RWPE2 (cell line): Measurements from ENCODE around the gene CAMK1G.

Experiments used
- ATAC-seq: fragments of 200-7000 bp; cut with Tn5 transposase; 3 replicates; pipeline ENCODE4 v1.9.1; 2021; ENCODE audit warnings: low read depth
- DNase-seq: peaks from one replicate; pipeline ENCODE4 v3.0.0-alpha.2; 2020; ENCODE audit warnings: low spot score
- H3K27ac ChIP-seq: fragments of 450-650 bp; 2 replicates; pipeline ENCODE4 v1.5.1; 2017; ENCODE audit warnings: mild to moderate bottlenecking; ENCODE audit not compliant: poor library complexity, severe bottlenecking
- H3K27me3 ChIP-seq: fragments of 250-450 bp; sonication (Bioruptor Pico); 2 replicates; pipeline ENCODE4 v1.5.1; 2021; ENCODE audit warnings: mild to moderate bottlenecking, moderate library complexity; ENCODE audit not compliant: insufficient read depth, poor library complexity, severe bottlenecking
- H3K36me3 ChIP-seq: fragments of 250-450 bp; sonication (Bioruptor Pico); 2 replicates; pipeline ENCODE4 v1.5.1; 2020; ENCODE audit warnings: low read depth, mild to moderate bottlenecking, moderate library complexity
- H3K4me1 ChIP-seq: fragments of 250-450 bp; sonication (Bioruptor Pico); 2 replicates; pipeline ENCODE4 v1.5.1; 2021; ENCODE audit warnings: mild to moderate bottlenecking, moderate library complexity; ENCODE audit not compliant: insufficient read depth, poor library complexity, severe bottlenecking
- H3K4me3 ChIP-seq: fragments of 250-450 bp; sonication (Bioruptor Pico); 2 replicates; pipeline ENCODE4 v1.5.1; 2021; ENCODE audit warnings: mild to moderate bottlenecking, moderate library complexity; ENCODE audit not compliant: severe bottlenecking
- H3K9me3 ChIP-seq: fragments of 250-450 bp; sonication (Bioruptor Pico); 2 replicates; pipeline ENCODE4 v1.5.1; 2021; ENCODE audit warnings: mild to moderate bottlenecking, moderate library complexity; ENCODE audit not compliant: severe bottlenecking
- TF ChIP-seq, protein P1 (sequence below): fragments of 450-650 bp; IDR thresholded peaks from one replicate; pipeline ENCODE4 v1.5.1; 2017; ENCODE audit warnings: mild to moderate bottlenecking, moderate library complexity; ENCODE audit not compliant: poor library complexity, severe bottlenecking

Gene CAMK1G

DNA sequence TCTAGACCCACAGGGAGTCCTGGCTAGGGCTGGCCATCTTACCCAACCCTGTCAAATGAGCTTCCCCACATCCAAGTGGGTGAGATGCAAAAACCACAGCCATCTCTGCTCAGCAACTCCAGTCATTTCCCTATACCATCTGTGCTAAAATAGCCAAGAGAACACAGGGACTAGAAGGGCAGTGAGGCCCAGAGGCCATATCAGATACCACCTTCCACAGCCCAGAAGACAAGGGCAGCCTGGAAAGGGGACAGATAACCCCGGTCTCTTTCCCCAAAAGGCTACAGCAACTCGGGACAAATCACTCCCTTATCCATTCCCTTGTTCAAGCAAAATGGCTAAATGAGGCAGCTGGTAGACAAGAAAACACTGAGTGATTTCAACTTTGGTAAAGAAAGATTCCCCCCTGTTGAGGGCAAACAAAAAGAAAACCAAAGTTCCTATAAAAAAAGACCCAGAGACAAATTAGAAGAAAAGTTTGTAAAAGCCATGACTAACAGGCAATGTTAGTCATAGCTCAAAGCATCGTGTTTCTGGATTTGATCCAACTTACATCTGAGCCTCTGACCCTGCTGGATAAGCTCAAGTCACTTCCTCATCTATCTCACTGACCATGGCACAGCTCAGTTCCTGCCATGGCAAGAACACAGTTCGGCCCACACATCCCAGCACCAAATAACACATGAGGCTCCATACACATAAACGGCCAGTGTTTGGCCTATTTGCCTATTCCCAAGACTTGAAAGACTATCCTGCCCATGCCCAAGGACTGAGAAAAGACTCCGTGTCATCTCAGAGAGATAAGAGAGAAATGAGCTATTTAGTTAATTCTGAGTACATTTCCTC, 65.6 kb downstream of the CAMK1G start:
- Histone ChIP-seq H3K36me3 (peaks cover 68% of the 10 kb centered on the region), H3K4me1 (peaks cover 44% of the 10 kb centered on the region), H3K27ac (peak overlapping the region; percentile 94), H3K9me3 (no peaks in the 10 kb centered on the region), H3K4me3 (peak overlapping the region; percentile 58), H3K27me3 (no peaks in the 10 kb centered on the region)
- TF ChIP-seq, protein P1, sequence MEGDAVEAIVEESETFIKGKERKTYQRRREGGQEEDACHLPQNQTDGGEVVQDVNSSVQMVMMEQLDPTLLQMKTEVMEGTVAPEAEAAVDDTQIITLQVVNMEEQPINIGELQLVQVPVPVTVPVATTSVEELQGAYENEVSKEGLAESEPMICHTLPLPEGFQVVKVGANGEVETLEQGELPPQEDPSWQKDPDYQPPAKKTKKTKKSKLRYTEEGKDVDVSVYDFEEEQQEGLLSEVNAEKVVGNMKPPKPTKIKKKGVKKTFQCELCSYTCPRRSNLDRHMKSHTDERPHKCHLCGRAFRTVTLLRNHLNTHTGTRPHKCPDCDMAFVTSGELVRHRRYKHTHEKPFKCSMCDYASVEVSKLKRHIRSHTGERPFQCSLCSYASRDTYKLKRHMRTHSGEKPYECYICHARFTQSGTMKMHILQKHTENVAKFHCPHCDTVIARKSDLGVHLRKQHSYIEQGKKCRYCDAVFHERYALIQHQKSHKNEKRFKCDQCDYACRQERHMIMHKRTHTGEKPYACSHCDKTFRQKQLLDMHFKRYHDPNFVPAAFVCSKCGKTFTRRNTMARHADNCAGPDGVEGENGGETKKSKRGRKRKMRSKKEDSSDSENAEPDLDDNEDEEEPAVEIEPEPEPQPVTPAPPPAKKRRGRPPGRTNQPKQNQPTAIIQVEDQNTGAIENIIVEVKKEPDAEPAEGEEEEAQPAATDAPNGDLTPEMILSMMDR: no peak
- ATAC-seq: peak; percentile 36
- no peak for DNase-seq

DNA sequence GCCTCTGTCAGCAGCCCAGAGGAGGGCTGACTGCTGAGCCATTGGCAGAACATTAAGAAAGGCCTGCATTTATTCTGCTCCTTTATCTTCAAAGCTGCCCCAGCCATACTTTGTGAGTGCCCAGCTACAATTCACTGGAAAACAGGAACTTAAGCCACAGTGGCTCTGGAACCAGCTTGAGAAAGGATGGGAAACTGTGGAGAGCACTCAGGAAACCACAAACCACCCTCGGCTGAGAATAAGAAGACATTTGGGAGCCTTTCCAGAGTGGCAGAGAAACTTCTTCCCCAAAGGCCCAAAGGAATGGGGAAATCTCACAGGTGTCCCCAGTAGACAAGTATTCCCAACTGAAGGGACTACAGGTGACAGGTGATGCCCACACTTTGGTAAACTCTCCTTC, 66.9 kb downstream of the CAMK1G start:
- Histone ChIP-seq H3K27me3 (no peaks in the 10 kb centered on the region), H3K9me3 (no peaks in the 10 kb centered on the region), H3K4me3 (peak overlapping the region; percentile 58), H3K4me1 (peaks cover 48% of the 10 kb centered on the region), H3K27ac (peak overlapping the region; percentile 94), H3K36me3 (peaks cover 55% of the 10 kb centered on the region)
- ATAC-seq (no peak), DNase-seq (no peak)
- TF ChIP-seq, protein P1: no peak

DNA sequence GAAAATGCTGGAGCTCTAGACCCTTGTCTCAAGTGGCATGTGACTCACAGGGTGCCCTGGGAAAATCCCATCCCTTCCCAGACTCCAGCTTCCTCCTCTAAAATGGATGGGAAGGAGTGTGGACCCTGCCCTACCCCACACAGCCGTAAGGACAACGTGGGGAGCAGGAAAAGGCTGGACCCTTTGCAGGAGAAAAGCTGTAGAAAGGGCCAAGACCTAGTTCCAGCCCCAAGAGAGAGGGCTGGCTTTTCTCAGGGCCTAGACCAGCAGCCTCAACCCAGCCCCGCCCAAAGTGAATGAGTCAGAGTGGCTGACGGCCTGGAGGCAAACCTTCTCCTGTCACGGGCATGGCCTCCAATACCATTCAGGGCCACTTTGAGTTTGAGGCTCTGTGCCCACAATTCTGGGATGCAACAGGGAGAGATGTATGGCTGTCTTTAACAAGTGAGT, 67.6 kb downstream of the CAMK1G start:
- H3K9me3 ChIP-seq: no peaks in the 10 kb centered on the region
- H3K36me3 ChIP-seq: peaks cover 50% of the 10 kb centered on the region
- DNase-seq: no peak
- H3K27me3 ChIP-seq: no peaks in the 10 kb centered on the region
- ATAC-seq: peak; percentile 53
- peak overlapping the region; percentile 94 for H3K27ac ChIP-seq
- TF ChIP-seq, protein P1: no peak
- H3K4me1 ChIP-seq: peaks cover 55% of the 10 kb centered on the region
- peak overlapping the region; percentile 58 for H3K4me3 ChIP-seq

DNA sequence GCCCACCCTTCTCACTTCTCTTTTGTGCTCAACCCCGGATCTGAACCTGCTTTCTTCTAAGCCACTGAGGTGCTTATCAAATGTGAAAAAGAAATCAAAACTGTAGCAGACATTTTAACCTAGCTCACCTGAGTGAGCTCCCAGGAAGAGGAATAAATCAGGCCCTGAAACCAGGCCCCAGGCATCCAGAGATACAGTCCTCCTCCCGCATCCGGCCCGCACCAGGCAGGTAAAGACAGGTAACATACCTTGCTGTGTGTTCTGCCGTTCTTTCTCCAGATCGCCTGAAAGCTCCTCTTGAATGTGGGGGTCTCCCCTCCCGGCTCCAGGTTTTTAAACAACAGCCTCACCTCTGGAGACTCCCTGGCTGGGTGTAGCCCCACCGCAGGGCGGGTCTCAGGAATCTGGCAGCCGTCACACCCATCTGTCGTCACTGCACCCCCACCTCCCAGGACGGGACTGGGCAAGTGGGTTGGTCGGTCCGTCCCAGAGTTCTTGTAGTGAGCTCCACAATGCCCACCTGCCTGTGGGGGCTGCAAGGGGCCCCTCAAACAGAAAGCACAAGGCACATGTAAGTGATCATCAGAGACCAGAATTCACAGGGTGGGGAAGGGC, 68.7 kb downstream of the CAMK1G start, which contains the start of gene LAMB3:
LAMB3 (minus strand) TSS at position 305 of the 615 bp plus-strand sequence. CDS start 1,481 bp downstream, outside the sequence.
- Histone ChIP-seq H3K4me1 (peaks cover 61% of the 10 kb centered on the region), H3K9me3 (no peaks in the 10 kb centered on the region), H3K27me3 (no peaks in the 10 kb centered on the region), H3K36me3 (peaks cover 39% of the 10 kb centered on the region), H3K27ac (peak within 1 kb of the TSS; percentile 94), H3K4me3 (peak within 1 kb of the TSS; percentile 58)
- DNase-seq: peak; percentile 88
- peak; percentile 43 for ATAC-seq
- TF ChIP-seq, protein P1: no peak
